WTC11 (cell line): ENCODE results near the gene PEX7. TPM values are rescaled to one million over a fixed set of nuclear protein-coding genes. Genes with fewer than 3 reads are reported as not detected.
"Not testable (repeated sequence)": the region's sequence is repeated elsewhere in the genome, so short reads cannot be mapped to it uniquely, and the experiment has no call there.

Experiments
- ATAC-seq: fragments of 200-7000 bp; cut with Tn5 transposase; 2 replicates; pipeline ENCODE4 v1.10.0; 2021; ENCODE audit warnings: mild to moderate bottlenecking, moderate library complexity
- CTCF ChIA-PET: fragments of 300-600 bp; sonication (Branson Sonifier 250); formaldehyde crosslinking; loops from one replicate; lab custom pipeline; 2021; ENCODE audit warnings: antibody characterized with exemption; lab: Charles Lee
- POLR2A ChIA-PET: fragments of 350-600 bp; sonication (Branson Sonifier 250); formaldehyde crosslinking; loops from one replicate; lab custom pipeline; 2021; ENCODE audit warnings: antibody characterized with exemption; lab: Charles Lee
- DNase-seq: peaks from one replicate; pipeline ENCODE4 v3.0.0; 2021; ENCODE audit warnings: low spot score
- H3K27ac Mint-ChIP-seq: 2 replicates; pipeline ENCODE4 v1.8.0; 2021; ENCODE audit warnings: mixed read lengths
- H3K27me3 Mint-ChIP-seq: 2 replicates; pipeline ENCODE4 v1.8.0; 2021; ENCODE audit warnings: low read depth, mild to moderate bottlenecking, moderate library complexity, mixed read lengths
- H3K36me3 Mint-ChIP-seq: 2 replicates; pipeline ENCODE4 v1.8.0; 2021; ENCODE audit warnings: mixed read lengths
- H3K4me1 Mint-ChIP-seq: 2 replicates; pipeline ENCODE4 v1.8.0; 2022; ENCODE audit warnings: mixed read lengths
- H3K4me3 Mint-ChIP-seq: 2 replicates; pipeline ENCODE4 v1.8.0; 2021; ENCODE audit warnings: mild to moderate bottlenecking, moderate library complexity, mixed read lengths
- H3K9me3 Mint-ChIP-seq: 2 replicates; pipeline ENCODE4 v1.8.0; 2021; ENCODE audit warnings: mixed read lengths
- CREB1 ChIP-seq: sonication (generic); formaldehyde crosslinking; IDR thresholded peaks from 2 replicates; pipeline ENCODE4 v1.8.0; 2023; ENCODE audit warnings: mild to moderate bottlenecking, missing genetic modification reagents
- GTF2I ChIP-seq: fragments of 250-450 bp; sonication (Bioruptor Pico); conservative IDR thresholded peaks from 2 replicates; pipeline ENCODE4 v1.4.0; 2021; ENCODE audit warnings: mild to moderate bottlenecking
- HMGA2 ChIP-seq: fragments of 250-450 bp; sonication (Bioruptor Pico); IDR thresholded peaks from 2 replicates; pipeline ENCODE4 v1.4.0; 2021; ENCODE audit warnings: mild to moderate bottlenecking, moderate library complexity
- HMGXB4 ChIP-seq: sonication (generic); formaldehyde crosslinking; IDR thresholded peaks from 2 replicates; pipeline ENCODE4 v1.8.1; 2023; ENCODE audit warnings: mild to moderate bottlenecking, moderate library complexity, missing genetic modification reagents
- NFATC4 ChIP-seq: fragments of 250-450 bp; sonication (Bioruptor Pico); IDR thresholded peaks from 2 replicates; pipeline ENCODE4 v1.9.0; 2021; ENCODE audit warnings: mild to moderate bottlenecking
- NFE2L1 ChIP-seq: sonication (generic); formaldehyde crosslinking; IDR thresholded peaks from 2 replicates; pipeline ENCODE4 v1.8.1; 2023; ENCODE audit warnings: missing genetic modification reagents
- PRRX2 ChIP-seq: fragments of 250-450 bp; sonication (Bioruptor Pico); IDR thresholded peaks from 2 replicates; pipeline ENCODE4 v1.8.0; 2021; ENCODE audit warnings: mild to moderate bottlenecking
- SOX15 ChIP-seq: fragments of 250-450 bp; sonication (Bioruptor Pico); IDR thresholded peaks from 2 replicates; pipeline ENCODE4 v1.9.0; 2021; ENCODE audit warnings: mild to moderate bottlenecking
- SP1 ChIP-seq: sonication (generic); formaldehyde crosslinking; conservative IDR thresholded peaks from 2 replicates; pipeline ENCODE4 v1.8.1; 2022; ENCODE audit warnings: missing genetic modification reagents
- TEAD4 ChIP-seq: sonication (generic); formaldehyde crosslinking; IDR thresholded peaks from 2 replicates; pipeline ENCODE4 v1.8.0; 2022; ENCODE audit warnings: mild to moderate bottlenecking, missing genetic modification reagents
- TP53 ChIP-seq: sonication (generic); formaldehyde crosslinking; IDR thresholded peaks from 2 replicates; pipeline ENCODE4 v1.8.1; 2023; ENCODE audit warnings: mild to moderate bottlenecking, missing genetic modification reagents
- ZNF219 ChIP-seq: sonication (generic); formaldehyde crosslinking; IDR thresholded peaks from 2 replicates; pipeline ENCODE4 v1.8.0; 2023; ENCODE audit warnings: missing genetic modification reagents, mild to moderate bottlenecking, borderline replicate concordance
- ZNF232 ChIP-seq: sonication (generic); formaldehyde crosslinking; IDR thresholded peaks from 2 replicates; pipeline ENCODE4 v1.8.0; 2022; ENCODE audit warnings: mild to moderate bottlenecking, missing genetic modification reagents
- ZNF396 ChIP-seq: fragments of 250-450 bp; sonication (Bioruptor Pico); IDR thresholded peaks from 2 replicates; pipeline ENCODE4 v1.8.0; 2021; ENCODE audit warnings: mild to moderate bottlenecking, moderate library complexity, borderline replicate concordance
- ZNF416 ChIP-seq: fragments of 250-450 bp; sonication (Bioruptor Pico); IDR thresholded peaks from 2 replicates; pipeline ENCODE4 v1.9.0; 2021; ENCODE audit warnings: mild to moderate bottlenecking, inconsistent platforms
- total RNA-seq: library from RNA; stranded (reverse); gene quantifications from 3 replicates; pipeline ENCODE4 v1.2.3, GENCODE V29; 2021
- TF ChIP-seq, protein P1 (sequence below): sonication (generic); formaldehyde crosslinking; IDR thresholded peaks from 2 replicates; pipeline ENCODE4 v1.8.1; 2022; ENCODE audit warnings: mild to moderate bottlenecking, missing genetic modification reagents, moderate library complexity, borderline replicate concordance
- TF ChIP-seq, protein P2 (sequence below): sonication (generic); formaldehyde crosslinking; IDR thresholded peaks from 2 replicates; pipeline ENCODE4 v1.8.0; 2023; ENCODE audit warnings: missing genetic modification reagents
- TF ChIP-seq, protein P3 (sequence below): fragments of 250-450 bp; sonication (Bioruptor Pico); IDR thresholded peaks from 2 replicates; pipeline ENCODE4 v1.9.0; 2021; ENCODE audit warnings: moderate library complexity, mild to moderate bottlenecking, inconsistent platforms, borderline replicate concordance

Gene PEX7
- total RNA-seq, 1 experiment from 2014 or later = 9.8 TPM

DNA sequence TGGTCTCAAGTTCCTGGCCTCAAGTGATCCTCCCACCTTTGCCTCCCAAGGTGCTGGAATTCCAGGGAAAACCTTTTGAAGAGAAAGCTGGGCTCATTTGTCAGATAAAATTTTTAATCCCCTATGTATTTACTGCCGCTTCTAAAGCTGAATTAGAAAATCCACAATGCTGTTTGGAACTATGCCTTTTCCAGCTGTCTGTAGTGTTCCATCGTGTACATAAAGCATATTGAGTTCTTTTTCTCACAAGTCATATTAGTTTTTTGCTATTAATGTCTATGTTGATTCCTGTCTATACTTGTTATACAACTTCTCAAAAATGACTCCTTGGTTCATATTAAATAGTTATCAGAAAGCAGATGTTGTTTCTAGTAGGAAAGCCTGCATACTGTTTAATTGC is 47.1 kb downstream of the PEX7 start:
- H3K9me3 Mint-ChIP-seq = peaks cover 17% of the 10 kb centered on the region
- H3K27me3 Mint-ChIP-seq = no peaks in the 10 kb centered on the region
- DNase-seq (no peak), ATAC-seq (no peak)
- POLR2A ChIA-PET = no interaction called here
- H3K36me3 Mint-ChIP-seq = peaks cover 20% of the 10 kb centered on the region
- H3K27ac Mint-ChIP-seq = no peak overlapping the region
- TF ChIP-seq HMGXB4 (CRISPR knock-in tag) = no peak
- TF ChIP-seq SOX15 = no peak
- TF ChIP-seq ZNF396 (CRISPR knock-in tag) = no peak
- no peak for TF ChIP-seq SP1 (CRISPR knock-in tag)
- no peak for TF ChIP-seq CREB1 (CRISPR knock-in tag)
- TF ChIP-seq, protein P1, sequence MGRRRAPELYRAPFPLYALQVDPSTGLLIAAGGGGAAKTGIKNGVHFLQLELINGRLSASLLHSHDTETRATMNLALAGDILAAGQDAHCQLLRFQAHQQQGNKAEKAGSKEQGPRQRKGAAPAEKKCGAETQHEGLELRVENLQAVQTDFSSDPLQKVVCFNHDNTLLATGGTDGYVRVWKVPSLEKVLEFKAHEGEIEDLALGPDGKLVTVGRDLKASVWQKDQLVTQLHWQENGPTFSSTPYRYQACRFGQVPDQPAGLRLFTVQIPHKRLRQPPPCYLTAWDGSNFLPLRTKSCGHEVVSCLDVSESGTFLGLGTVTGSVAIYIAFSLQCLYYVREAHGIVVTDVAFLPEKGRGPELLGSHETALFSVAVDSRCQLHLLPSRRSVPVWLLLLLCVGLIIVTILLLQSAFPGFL = no peak
- TF ChIP-seq ZNF232 (CRISPR knock-in tag) = no peak
- TF ChIP-seq GTF2I (CRISPR knock-in tag) = no peak
- TF ChIP-seq, protein P2, sequence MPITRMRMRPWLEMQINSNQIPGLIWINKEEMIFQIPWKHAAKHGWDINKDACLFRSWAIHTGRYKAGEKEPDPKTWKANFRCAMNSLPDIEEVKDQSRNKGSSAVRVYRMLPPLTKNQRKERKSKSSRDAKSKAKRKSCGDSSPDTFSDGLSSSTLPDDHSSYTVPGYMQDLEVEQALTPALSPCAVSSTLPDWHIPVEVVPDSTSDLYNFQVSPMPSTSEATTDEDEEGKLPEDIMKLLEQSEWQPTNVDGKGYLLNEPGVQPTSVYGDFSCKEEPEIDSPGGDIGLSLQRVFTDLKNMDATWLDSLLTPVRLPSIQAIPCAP (CRISPR knock-in tag) = no peak
- TF ChIP-seq ZNF416 (CRISPR knock-in tag) = no peak
- no peak for TF ChIP-seq NFE2L1 (CRISPR knock-in tag)
- H3K4me1 Mint-ChIP-seq = no peaks in the 10 kb centered on the region
- CTCF ChIA-PET = no interaction called here
- no peak overlapping the region for H3K4me3 Mint-ChIP-seq

GRCh38 chr6:136873748-136874147 is 51.4 kb downstream of the PEX7 start:
- ChIA-PET CTCF (no interaction called here), POLR2A (no interaction called here)
- no peak for TF ChIP-seq TEAD4 (CRISPR knock-in tag)
- TF ChIP-seq HMGA2 = no peak
- TF ChIP-seq, protein P3, sequence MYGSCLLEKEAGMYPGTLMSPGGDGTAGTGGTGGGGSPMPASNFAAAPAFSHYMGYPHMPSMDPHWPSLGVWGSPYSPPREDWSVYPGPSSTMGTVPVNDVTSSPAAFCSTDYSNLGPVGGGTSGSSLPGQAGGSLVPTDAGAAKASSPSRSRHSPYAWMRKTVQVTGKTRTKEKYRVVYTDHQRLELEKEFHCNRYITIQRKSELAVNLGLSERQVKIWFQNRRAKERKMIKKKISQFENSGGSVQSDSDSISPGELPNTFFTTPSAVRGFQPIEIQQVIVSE (CRISPR knock-in tag) = no peak
- no peak for TF ChIP-seq TP53 (CRISPR knock-in tag)
- TF ChIP-seq ZNF219 = no peak
- TF ChIP-seq NFATC4 (CRISPR knock-in tag) = no peak
- no peak for TF ChIP-seq PRRX2 (CRISPR knock-in tag)
- no peak for TF ChIP-seq SOX15
- TF ChIP-seq, all 79 proteins: peak for 0

DNA sequence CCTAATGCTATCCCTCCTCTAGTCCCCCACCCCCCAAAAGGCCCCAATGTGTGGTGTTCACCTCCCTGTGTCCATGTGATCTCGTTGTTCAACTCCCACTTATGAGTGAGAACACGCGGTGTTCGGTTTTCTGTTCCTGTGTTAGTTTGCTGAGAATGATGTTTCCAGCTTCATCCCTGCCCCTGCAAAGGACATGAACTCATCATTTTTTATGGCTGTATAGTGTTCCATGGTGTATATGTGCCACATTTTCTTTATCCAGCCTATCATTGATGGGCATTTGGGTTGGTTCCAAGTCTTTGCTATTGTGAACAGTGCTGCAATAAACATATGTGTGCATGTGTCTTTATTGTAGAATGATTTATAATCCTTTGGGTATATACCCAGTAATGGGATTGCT is 54.1 kb downstream of the PEX7 start:
- H3K4me1 Mint-ChIP-seq, CTCF ChIA-PET, DNase-seq, ATAC-seq, POLR2A ChIA-PET, H3K4me3 Mint-ChIP-seq, H3K27me3 Mint-ChIP-seq, H3K27ac Mint-ChIP-seq: not testable (repeated sequence)
- peaks cover 34% of the 10 kb centered on the region for H3K9me3 Mint-ChIP-seq
- H3K36me3 Mint-ChIP-seq = peaks cover 33% of the 10 kb centered on the region

More at GRCh38 chr6:136873748-136874147, 51.4 kb downstream of the PEX7 start:
- Mint-ChIP-seq H3K4me1 (no peaks in the 10 kb centered on the region), H3K9me3 (peaks cover 34% of the 10 kb centered on the region), H3K36me3 (peaks cover 33% of the 10 kb centered on the region), H3K4me3 (no peak overlapping the region), H3K27ac (no peak overlapping the region), H3K27me3 (no peaks in the 10 kb centered on the region)
- ATAC-seq (no peak), DNase-seq (no peak)
